ENCODE data around the gene SPATA20. TPM values are rescaled to one million over a fixed set of nuclear protein-coding genes. Genes with fewer than 3 reads are reported as not detected.

The SPATA20 gene
- total and polyA plus RNA-seq, 9 donors: 24.4 to 37.6 (median 32.5) TPM

- H3K36me3 ChIP-seq (ENCODE audit: control insufficient read depth, insufficient read depth, low read length): no peaks in the 10 kb centered on the region
- 4% methylated on average over 19 of the region's 21 CpGs for WGBS (ENCODE audit: insufficient coverage)
- no peaks in the 10 kb centered on the region for H3K9me3 ChIP-seq (replicated peaks; ENCODE audit: control insufficient read depth, low read depth, low read length)
- H3K4me1 ChIP-seq (ENCODE audit: control insufficient read depth, insufficient read depth, low read length): peaks cover 45% of the 10 kb centered on the region
- DNase-seq: no peak
- H3K27ac ChIP-seq (ENCODE audit: low read length): no peak within 1 kb of the TSS
- H3K4me3 ChIP-seq (ENCODE audit: low read length): no peak within 1 kb of the TSS
- peaks cover 37% of the 10 kb centered on the region for H3K27me3 ChIP-seq (ENCODE audit: control insufficient read depth, insufficient read depth, low read length)
Measured at GRCh38 chr17:50532452-50533024, 14.4 kb upstream of the SPATA20 start, which contains the start of gene EPN3. TSS of gene EPN3 (plus strand) at chr17:50532735. CDS start at chr17:50536557, 3,822 bp downstream.

- Histone ChIP-seq H3K27me3 (ENCODE audit: control insufficient read depth, insufficient read depth, low read length) (peaks cover 37% of the 10 kb centered on the region), H3K4me3 (ENCODE audit: low read length) (no peak overlapping the region), H3K9me3 (replicated peaks; ENCODE audit: control insufficient read depth, low read depth, low read length) (no peaks in the 10 kb centered on the region), H3K36me3 (ENCODE audit: control insufficient read depth, insufficient read depth, low read length) (no peaks in the 10 kb centered on the region), H3K27ac (ENCODE audit: low read length) (no peak overlapping the region), H3K4me1 (ENCODE audit: control insufficient read depth, insufficient read depth, low read length) (peaks cover 44% of the 10 kb centered on the region)
- 28% methylated on average over 4 of the region's 5 CpGs for WGBS (ENCODE audit: insufficient coverage)
- no peak for DNase-seq
Measured at GRCh38 chr17:50533185-50533584, 13.8 kb upstream of the SPATA20 start.

- no peak overlapping the region for H3K4me3 ChIP-seq (ENCODE audit: low read length)
- peaks cover 37% of the 10 kb centered on the region for H3K27me3 ChIP-seq (ENCODE audit: control insufficient read depth, insufficient read depth, low read length)
- no peaks in the 10 kb centered on the region for H3K9me3 ChIP-seq (replicated peaks; ENCODE audit: control insufficient read depth, low read depth, low read length)
- DNase-seq: peak; percentile 73
- WGBS (ENCODE audit: insufficient coverage): 3% methylated on average over 16 of the region's 17 CpGs
- peak overlapping the region; percentile 50 for H3K27ac ChIP-seq (ENCODE audit: low read length)
- H3K36me3 ChIP-seq (ENCODE audit: control insufficient read depth, insufficient read depth, low read length): no peaks in the 10 kb centered on the region
- peaks cover 49% of the 10 kb centered on the region for H3K4me1 ChIP-seq (ENCODE audit: control insufficient read depth, insufficient read depth, low read length)
Measured at GRCh38 chr17:50533720-50534148, 13.2 kb upstream of the SPATA20 start.

GRCh38 chr17:50534222-50534978 lies 12.6 kb upstream of the SPATA20 start:
- Histone ChIP-seq H3K4me3 (ENCODE audit: low read length) (no peak overlapping the region), H3K36me3 (ENCODE audit: control insufficient read depth, insufficient read depth, low read length) (no peaks in the 10 kb centered on the region), H3K27me3 (ENCODE audit: control insufficient read depth, insufficient read depth, low read length) (peaks cover 37% of the 10 kb centered on the region), H3K4me1 (ENCODE audit: control insufficient read depth, insufficient read depth, low read length) (peaks cover 54% of the 10 kb centered on the region), H3K9me3 (replicated peaks; ENCODE audit: control insufficient read depth, low read depth, low read length) (no peaks in the 10 kb centered on the region), H3K27ac (ENCODE audit: low read length) (peak overlapping the region; percentile 50)
- WGBS (ENCODE audit: insufficient coverage): 45% methylated on average over 16 of the region's 24 CpGs
- no peak for DNase-seq

GRCh38 chr17:50534979-50535326 lies 12.0 kb upstream of the SPATA20 start:
- 71% methylated on average over 1 of the region's 2 CpGs for WGBS (ENCODE audit: insufficient coverage)
- Histone ChIP-seq H3K36me3 (ENCODE audit: control insufficient read depth, insufficient read depth, low read length) (no peaks in the 10 kb centered on the region), H3K4me3 (ENCODE audit: low read length) (no peak overlapping the region), H3K9me3 (replicated peaks; ENCODE audit: control insufficient read depth, low read depth, low read length) (no peaks in the 10 kb centered on the region), H3K27ac (ENCODE audit: low read length) (no peak overlapping the region), H3K4me1 (ENCODE audit: control insufficient read depth, insufficient read depth, low read length) (peaks cover 58% of the 10 kb centered on the region), H3K27me3 (ENCODE audit: control insufficient read depth, insufficient read depth, low read length) (peaks cover 35% of the 10 kb centered on the region)
- DNase-seq: no peak

- WGBS (ENCODE audit: insufficient coverage): 93% methylated on average over 4 of the region's 7 CpGs
- Histone ChIP-seq H3K9me3 (replicated peaks; ENCODE audit: control insufficient read depth, low read depth, low read length) (no peaks in the 10 kb centered on the region), H3K4me3 (ENCODE audit: low read length) (no peak overlapping the region), H3K36me3 (ENCODE audit: control insufficient read depth, insufficient read depth, low read length) (no peaks in the 10 kb centered on the region), H3K4me1 (ENCODE audit: control insufficient read depth, insufficient read depth, low read length) (peaks cover 58% of the 10 kb centered on the region), H3K27me3 (ENCODE audit: control insufficient read depth, insufficient read depth, low read length) (peaks cover 33% of the 10 kb centered on the region), H3K27ac (ENCODE audit: low read length) (no peak overlapping the region)
- no peak for DNase-seq
Measured at GRCh38 chr17:50535407-50535806, 11.6 kb upstream of the SPATA20 start.

- no peak overlapping the region for H3K4me3 ChIP-seq (ENCODE audit: low read length)
- H3K36me3 ChIP-seq (ENCODE audit: control insufficient read depth, insufficient read depth, low read length): no peaks in the 10 kb centered on the region
- no peak for DNase-seq
- WGBS (ENCODE audit: insufficient coverage): 93% methylated on average over 37 of the region's 45 CpGs
- no peak overlapping the region for H3K27ac ChIP-seq (ENCODE audit: low read length)
- H3K27me3 ChIP-seq (ENCODE audit: control insufficient read depth, insufficient read depth, low read length): peaks cover 23% of the 10 kb centered on the region
- no peaks in the 10 kb centered on the region for H3K9me3 ChIP-seq (replicated peaks; ENCODE audit: control insufficient read depth, low read depth, low read length)
- H3K4me1 ChIP-seq (ENCODE audit: control insufficient read depth, insufficient read depth, low read length): peaks cover 68% of the 10 kb centered on the region
Measured at GRCh38 chr17:50536683-50537646, 10.0 kb upstream of the SPATA20 start.

GRCh38 chr17:50537721-50538548 lies 9.0 kb upstream of the SPATA20 start:
- Histone ChIP-seq H3K4me3 (ENCODE audit: low read length) (no peak overlapping the region), H3K36me3 (ENCODE audit: control insufficient read depth, insufficient read depth, low read length) (no peaks in the 10 kb centered on the region), H3K9me3 (replicated peaks; ENCODE audit: control insufficient read depth, low read depth, low read length) (no peaks in the 10 kb centered on the region), H3K27ac (ENCODE audit: low read length) (no peak overlapping the region), H3K27me3 (ENCODE audit: control insufficient read depth, insufficient read depth, low read length) (peaks cover 14% of the 10 kb centered on the region), H3K4me1 (ENCODE audit: control insufficient read depth, insufficient read depth, low read length) (peaks cover 66% of the 10 kb centered on the region)
- 73% methylated on average over 11 of the region's 20 CpGs for WGBS (ENCODE audit: insufficient coverage)
- no peak for DNase-seq

GRCh38 chr17:50538549-50539410 lies 8.2 kb upstream of the SPATA20 start:
- 43% methylated on average over 20 of the region's 20 CpGs for WGBS (ENCODE audit: insufficient coverage)
- Histone ChIP-seq H3K4me3 (ENCODE audit: low read length) (no peak overlapping the region), H3K27ac (ENCODE audit: low read length) (no peak overlapping the region), H3K9me3 (replicated peaks; ENCODE audit: control insufficient read depth, low read depth, low read length) (no peaks in the 10 kb centered on the region), H3K27me3 (ENCODE audit: control insufficient read depth, insufficient read depth, low read length) (peaks cover 5% of the 10 kb centered on the region), H3K36me3 (ENCODE audit: control insufficient read depth, insufficient read depth, low read length) (no peaks in the 10 kb centered on the region), H3K4me1 (ENCODE audit: control insufficient read depth, insufficient read depth, low read length) (peaks cover 59% of the 10 kb centered on the region)
- DNase-seq: no peak
